WTC11 (cell line): ENCODE measurements around the gene DGCR8.

Experiments used
- CTCF ChIP-seq: fragments of 200-600 bp; IDR thresholded peaks from 2 replicates; pipeline ENCODE4 v1.8.0; 2022; ENCODE audit warnings: antibody characterized with exemption
- TCF7 ChIP-seq: sonication (generic); formaldehyde crosslinking; IDR thresholded peaks from 2 replicates; pipeline ENCODE4 v1.8.0; 2022; ENCODE audit warnings: mild to moderate bottlenecking, low read depth, missing genetic modification reagents, moderate library complexity
- ZNF138 ChIP-seq: sonication (generic); formaldehyde crosslinking; conservative IDR thresholded peaks from 2 replicates; pipeline ENCODE4 v1.8.1; 2022; ENCODE audit warnings: mild to moderate bottlenecking, moderate library complexity, missing genetic modification reagents
- TF ChIP-seq, protein P1 (sequence below): sonication (generic); formaldehyde crosslinking; conservative IDR thresholded peaks from 2 replicates; pipeline ENCODE4 v1.8.1; 2022; ENCODE audit warnings: mild to moderate bottlenecking, missing genetic modification reagents
- TF ChIP-seq, protein P2 (sequence below): sonication (generic); formaldehyde crosslinking; IDR thresholded peaks from 2 replicates; pipeline ENCODE4 v1.8.1; 2023; ENCODE audit warnings: mild to moderate bottlenecking, missing genetic modification reagents, borderline replicate concordance

DNA sequence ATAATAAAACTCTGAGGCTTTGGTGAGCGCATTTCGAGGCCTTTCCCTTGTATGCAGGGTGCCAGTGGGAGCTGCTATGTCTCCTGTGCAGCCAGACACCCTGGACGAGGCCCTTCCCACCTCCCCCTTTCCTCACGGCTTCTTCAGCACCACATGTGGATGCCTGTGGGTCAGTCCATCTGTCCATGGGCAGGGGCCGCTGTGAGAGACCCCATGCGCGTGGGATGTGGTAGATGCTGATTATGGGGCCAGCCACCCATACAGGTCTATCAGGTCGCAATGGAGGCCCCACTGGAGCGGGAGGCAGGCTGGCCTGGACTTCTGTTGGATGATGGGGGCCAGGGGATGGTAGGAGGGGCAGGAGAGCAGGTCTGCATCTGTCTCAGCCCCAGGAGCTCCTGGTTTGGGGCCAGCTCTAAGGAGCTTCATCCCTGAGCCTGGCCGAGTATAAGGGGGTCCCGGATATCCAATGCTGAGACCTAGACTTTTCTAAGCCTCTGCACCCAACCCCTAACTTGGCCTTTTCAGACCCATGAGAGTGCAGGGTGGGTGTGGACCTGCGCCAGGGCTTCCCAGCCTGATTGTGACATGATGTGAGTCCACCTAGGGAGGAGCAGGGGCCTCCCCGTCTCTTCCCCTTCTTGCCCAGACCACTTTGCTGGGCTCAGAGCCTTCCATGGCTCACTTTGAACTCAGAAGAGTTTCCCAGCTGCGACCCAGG, 14.0 kb upstream of the DGCR8 start:
- TF ChIP-seq ZNF138 (CRISPR knock-in tag): no peak
- TF ChIP-seq, protein P1, sequence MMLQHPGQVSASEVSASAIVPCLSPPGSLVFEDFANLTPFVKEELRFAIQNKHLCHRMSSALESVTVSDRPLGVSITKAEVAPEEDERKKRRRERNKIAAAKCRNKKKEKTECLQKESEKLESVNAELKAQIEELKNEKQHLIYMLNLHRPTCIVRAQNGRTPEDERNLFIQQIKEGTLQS: no peak
- TF ChIP-seq CTCF: no peak
- TF ChIP-seq, protein P2, sequence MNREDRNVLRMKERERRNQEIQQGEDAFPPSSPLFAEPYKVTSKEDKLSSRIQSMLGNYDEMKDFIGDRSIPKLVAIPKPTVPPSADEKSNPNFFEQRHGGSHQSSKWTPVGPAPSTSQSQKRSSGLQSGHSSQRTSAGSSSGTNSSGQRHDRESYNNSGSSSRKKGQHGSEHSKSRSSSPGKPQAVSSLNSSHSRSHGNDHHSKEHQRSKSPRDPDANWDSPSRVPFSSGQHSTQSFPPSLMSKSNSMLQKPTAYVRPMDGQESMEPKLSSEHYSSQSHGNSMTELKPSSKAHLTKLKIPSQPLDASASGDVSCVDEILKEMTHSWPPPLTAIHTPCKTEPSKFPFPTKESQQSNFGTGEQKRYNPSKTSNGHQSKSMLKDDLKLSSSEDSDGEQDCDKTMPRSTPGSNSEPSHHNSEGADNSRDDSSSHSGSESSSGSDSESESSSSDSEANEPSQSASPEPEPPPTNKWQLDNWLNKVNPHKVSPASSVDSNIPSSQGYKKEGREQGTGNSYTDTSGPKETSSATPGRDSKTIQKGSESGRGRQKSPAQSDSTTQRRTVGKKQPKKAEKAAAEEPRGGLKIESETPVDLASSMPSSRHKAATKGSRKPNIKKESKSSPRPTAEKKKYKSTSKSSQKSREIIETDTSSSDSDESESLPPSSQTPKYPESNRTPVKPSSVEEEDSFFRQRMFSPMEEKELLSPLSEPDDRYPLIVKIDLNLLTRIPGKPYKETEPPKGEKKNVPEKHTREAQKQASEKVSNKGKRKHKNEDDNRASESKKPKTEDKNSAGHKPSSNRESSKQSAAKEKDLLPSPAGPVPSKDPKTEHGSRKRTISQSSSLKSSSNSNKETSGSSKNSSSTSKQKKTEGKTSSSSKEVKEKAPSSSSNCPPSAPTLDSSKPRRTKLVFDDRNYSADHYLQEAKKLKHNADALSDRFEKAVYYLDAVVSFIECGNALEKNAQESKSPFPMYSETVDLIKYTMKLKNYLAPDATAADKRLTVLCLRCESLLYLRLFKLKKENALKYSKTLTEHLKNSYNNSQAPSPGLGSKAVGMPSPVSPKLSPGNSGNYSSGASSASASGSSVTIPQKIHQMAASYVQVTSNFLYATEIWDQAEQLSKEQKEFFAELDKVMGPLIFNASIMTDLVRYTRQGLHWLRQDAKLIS: no peak
- TF ChIP-seq TCF7 (CRISPR knock-in tag): no peak
